Endothelial cell of umbilical vein (primary cell): ENCODE results near the gene HMGCS2. TPM values are rescaled to one million over a fixed set of nuclear protein-coding genes. Genes with fewer than 3 reads are reported as not detected.

ENCODE experiments used
- BruUV-seq: library from RNA; stranded (reverse); fragments of 400-500 nt; replicated peaks from 2 replicates; lab custom pipeline; 2021; lab: Mats Ljungman, UMichigan
- CTCF ChIA-PET: fragments of 300-600, 350-600 bp; sonication (Branson Sonifier 250); formaldehyde crosslinking; loops from one replicate; lab custom pipeline; 2021; ENCODE audit warnings: antibody characterized with exemption, inconsistent platforms; lab: Charles Lee
- POLR2A ChIA-PET: fragments of 300-600, 350-600 bp; sonication (Branson Sonifier 250); formaldehyde crosslinking; loops from one replicate; lab custom pipeline; 2021; ENCODE audit warnings: antibody characterized with exemption, inconsistent platforms; lab: Charles Lee
- DNase-seq: peaks from one replicate; pipeline ENCODE4 v3.0.0-alpha.2; 2011; ENCODE audit warnings: low read depth, low spot score
- FAIRE-seq: peaks from 2 replicates; lab custom pipeline; 2011; peaks lifted over from hg19 to GRCh38; lab: Jason Lieb, UNC
- H2AFZ ChIP-seq: 2 replicates; pipeline ENCODE4 v1.6.0; 2012; ENCODE audit warnings: low read depth, low read length, control low read depth, inconsistent platforms
- H3K27ac ChIP-seq: 2 replicates; pipeline ENCODE4 v1.5.1; 2011; ENCODE audit warnings: low read depth, mild to moderate bottlenecking, control low read depth, low read length, moderate library complexity; ENCODE audit not compliant: insufficient read depth
- H3K27me3 ChIP-seq, 2 experiments: 2 replicates each; pipeline versions ENCODE4 v1.6.0 to v1.6.1; 2011; ENCODE audit warnings: low read length in 2 of 2, mixed read lengths in 1 of 2; ENCODE audit not compliant: control insufficient read depth in 2 of 2, insufficient read depth in 2 of 2
- H3K36me3 ChIP-seq, 2 experiments: 2 replicates in 1 of 2; 3 replicates in 1 of 2; pipeline ENCODE4 v1.5.1; 2011; ENCODE audit warnings: low read length in 2 of 2, mild to moderate bottlenecking in 1 of 2, moderate library complexity in 1 of 2; ENCODE audit not compliant: control insufficient read depth in 2 of 2, insufficient read depth in 2 of 2; ENCODE audit errors: extremely low read depth in 1 of 2
- H3K4me1 ChIP-seq: 3 replicates; pipeline ENCODE4 v1.5.1; 2011; ENCODE audit warnings: mild to moderate bottlenecking, low read length; ENCODE audit not compliant: control insufficient read depth, insufficient read depth; ENCODE audit errors: extremely low read depth
- H3K4me2 ChIP-seq: 2 replicates; pipeline ENCODE4 v1.6.1; 2011; ENCODE audit warnings: low read length, control low read depth, mixed read lengths; ENCODE audit not compliant: insufficient read depth
- H3K4me3 ChIP-seq, 3 experiments: fragments of 200-600 bp in 1 of 3; sonication (generic), shearing (Covaris generic) in 1 of 3; replicated peaks in 1 of 3; 2 replicates each; pipeline ENCODE4 v1.5.1; 2011 to 2016; ENCODE audit warnings: control low read depth in 3 of 3, low read length in 3 of 3, mild to moderate bottlenecking in 2 of 3, inconsistent platforms in 1 of 3, low read depth in 1 of 3, moderate library complexity in 1 of 3; ENCODE audit not compliant: insufficient read depth in 1 of 3
- H3K79me2 ChIP-seq: 2 replicates; pipeline ENCODE4 v1.6.0; 2012; ENCODE audit warnings: low read length, inconsistent platforms; ENCODE audit not compliant: control insufficient read depth, insufficient read depth
- H3K9ac ChIP-seq: replicated peaks from 2 replicates; pipeline ENCODE3; 2011; ENCODE audit warnings: low read length, control low read depth; ENCODE audit not compliant: insufficient read depth; ENCODE audit errors: extremely low read depth
- H3K9me1 ChIP-seq: replicated peaks from 3 replicates; pipeline ENCODE4 v1.6.0; 2011; ENCODE audit warnings: mild to moderate bottlenecking, low read length; ENCODE audit not compliant: control insufficient read depth, insufficient read depth; ENCODE audit errors: extremely low read depth
- H3K9me3 ChIP-seq: replicated peaks from 2 replicates; pipeline ENCODE4 v1.5.1; 2012; ENCODE audit warnings: low read length, inconsistent platforms; ENCODE audit not compliant: control insufficient read depth, insufficient read depth
- H4K20me1 ChIP-seq: replicated peaks from 2 replicates; pipeline ENCODE3; 2011; ENCODE audit warnings: mild to moderate bottlenecking, low read length; ENCODE audit not compliant: control insufficient read depth, insufficient read depth; ENCODE audit errors: extremely low read depth
- EZH2 ChIP-seq: IDR thresholded peaks from 2 replicates; pipeline ENCODE4 v1.6.1; 2012; ENCODE audit warnings: borderline replicate concordance, low read depth, mild to moderate bottlenecking, moderate library complexity, low read length, inconsistent platforms; ENCODE audit not compliant: severe bottlenecking
- FOS ChIP-seq: IDR thresholded peaks from 2 replicates; pipeline ENCODE4 v1.6.1; 2011; ENCODE audit warnings: mild to moderate bottlenecking, low read length, moderate library complexity, borderline replicate concordance; ENCODE audit not compliant: insufficient read depth
- GATA2 ChIP-seq: IDR thresholded peaks from 2 replicates; pipeline ENCODE4 v1.7.0; 2011; ENCODE audit warnings: low read depth, mild to moderate bottlenecking, moderate library complexity, mixed read lengths, low read length; ENCODE audit not compliant: insufficient read length, insufficient read depth
- JUN ChIP-seq: IDR thresholded peaks from 2 replicates; pipeline ENCODE4 v1.6.1; 2011; ENCODE audit warnings: borderline replicate concordance, low read depth; ENCODE audit not compliant: insufficient read length, insufficient read depth
- MAX ChIP-seq: IDR thresholded peaks from 2 replicates; pipeline ENCODE4 v1.6.1; 2011; ENCODE audit not compliant: insufficient read depth, insufficient read length
- MYC ChIP-seq: IDR thresholded peaks from one replicate; pipeline ENCODE4 v1.6.1; 2011; ENCODE audit warnings: mild to moderate bottlenecking, low read depth, low read length
- POLR2A ChIP-seq: IDR thresholded peaks from 2 replicates; pipeline ENCODE4 v1.6.1; 2012; ENCODE audit warnings: low read depth, mild to moderate bottlenecking, control low read depth, low read length
- POLR2AphosphoS5 ChIP-seq: IDR thresholded peaks from 2 replicates; pipeline ENCODE4 v1.6.1; 2012; ENCODE audit warnings: low read depth, mild to moderate bottlenecking, control low read depth, low read length, moderate library complexity; ENCODE audit not compliant: insufficient read depth
- dilution Hi-C: fragments of 300-500 bp; cut with MboI; formaldehyde crosslinking; loops from one replicate; pipeline ENCODE4 v1.15.0; 2019; ENCODE audit warnings: low sequenced_read_pairs; ENCODE audit not compliant: extremely low pct_ligation_motif_present
- intact Hi-C: fragments of 100-400 bp; cut with micrococcal nuclease; formaldehyde crosslinking; loops from one replicate; pipeline ENCODE4 v1.10.0; 2022
- polyA plus RNA-seq, 4 experiments: library from polyadenylated mRNA; depleted of rRNA in 3 of 4; stranded (reverse) in 3 of 4; unstranded in 1 of 4; fragments of >200 nt; gene quantifications; 2 replicates each; pipeline versions ENCODE4 v1.2.1 to v1.2.3, GENCODE V29; 2011 to 2012; ENCODE audit warnings: missing spikeins in 1 of 4
- total RNA-seq: library from RNA; stranded (reverse); gene quantifications from 2 replicates; pipeline ENCODE4 v1.2.3, GENCODE V29; 2021
- TF ChIP-seq, protein P1 (sequence below), 2 donors: IDR thresholded peaks; 1 replicate in 1 of 2; 2 replicates in 1 of 2; pipeline ENCODE4 v1.5.1; 2011; ENCODE audit warnings: low read length in 2 of 2, mild to moderate bottlenecking in 2 of 2, moderate library complexity in 2 of 2, control low read depth in 1 of 2, inconsistent platforms in 1 of 2, low read depth in 1 of 2; ENCODE audit not compliant: insufficient read depth in 1 of 2; ENCODE audit errors: extremely low read depth in 1 of 2

The HMGCS2 gene
- total and polyA plus RNA-seq, 2 donors (not counting 3 experiments of a cell fraction or from before 2014, with no cell fraction given): not detected

- POLR2A ChIA-PET: no interaction called here
- Histone ChIP-seq H3K36me3 (no peaks in the 10 kb centered on the region), H3K9me3 (no peaks in the 10 kb centered on the region), H3K27ac (no peak overlapping the region), H4K20me1 (no peaks in the 10 kb centered on the region), H3K9me1 (no peaks in the 10 kb centered on the region), H3K27me3 (peaks cover 8 to 12% of the 10 kb centered on the region in 2 experiments), H3K4me2 (no peak overlapping the region), H3K79me2 (no peaks in the 10 kb centered on the region), H3K4me3 (no peak overlapping the region), H2AFZ (no peak overlapping the region), H3K9ac (no peak overlapping the region), H3K4me1 (no peaks in the 10 kb centered on the region)
- dilution Hi-C loops: no loop called here
- DNase-seq (no peak), FAIRE-seq (no peak)
- intact Hi-C loops: loop anchor here (10.0 kb wide), 1 partner anchor 215 kb away; no protein-coding TSS in a partner anchor
- no TSS peak for BruUV-seq
- CTCF ChIA-PET: interaction anchor here (1.9 kb wide), 1 partner anchor 9 kb away, joined by 8 read pairs; no protein-coding TSS in a partner anchor
- TF ChIP-seq, protein P1, sequence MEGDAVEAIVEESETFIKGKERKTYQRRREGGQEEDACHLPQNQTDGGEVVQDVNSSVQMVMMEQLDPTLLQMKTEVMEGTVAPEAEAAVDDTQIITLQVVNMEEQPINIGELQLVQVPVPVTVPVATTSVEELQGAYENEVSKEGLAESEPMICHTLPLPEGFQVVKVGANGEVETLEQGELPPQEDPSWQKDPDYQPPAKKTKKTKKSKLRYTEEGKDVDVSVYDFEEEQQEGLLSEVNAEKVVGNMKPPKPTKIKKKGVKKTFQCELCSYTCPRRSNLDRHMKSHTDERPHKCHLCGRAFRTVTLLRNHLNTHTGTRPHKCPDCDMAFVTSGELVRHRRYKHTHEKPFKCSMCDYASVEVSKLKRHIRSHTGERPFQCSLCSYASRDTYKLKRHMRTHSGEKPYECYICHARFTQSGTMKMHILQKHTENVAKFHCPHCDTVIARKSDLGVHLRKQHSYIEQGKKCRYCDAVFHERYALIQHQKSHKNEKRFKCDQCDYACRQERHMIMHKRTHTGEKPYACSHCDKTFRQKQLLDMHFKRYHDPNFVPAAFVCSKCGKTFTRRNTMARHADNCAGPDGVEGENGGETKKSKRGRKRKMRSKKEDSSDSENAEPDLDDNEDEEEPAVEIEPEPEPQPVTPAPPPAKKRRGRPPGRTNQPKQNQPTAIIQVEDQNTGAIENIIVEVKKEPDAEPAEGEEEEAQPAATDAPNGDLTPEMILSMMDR (IDR thresholded peaks at IDR 0.05; ENCODE audit: extremely low read depth in 1 of 2, insufficient read depth in 1 of 2, low read depth in 1 of 2, low read length in 2 of 2): no peak
- TF ChIP-seq MYC (no peak), POLR2A (no peak), POLR2AphosphoS5 (no peak), EZH2 (no peak), FOS (no peak), JUN (no peak), MAX (no peak), GATA2 (no peak)
These were observed 31.0 kb upstream of the HMGCS2 start for GRCh38 chr1:119799599-119800177.
